ENCODE measurements around the gene CPEB3.
A peak's percentile ranks its signal among the peaks of the same experiment; 100 is the strongest.
"Not testable (repeated sequence)": the region's sequence is repeated elsewhere in the genome, so short reads cannot be mapped to it uniquely, and the experiment has no call there.

CPEB3 gene

GRCh38 chr10:92290837-92291615 is at the start of gene CPEB3, which contains the start of gene MARCHF5:
TSS of gene CPEB3 (minus strand) at chr10:92291078. CDS start at chr10:92240350, 50,728 bp downstream.
TSS of gene MARCHF5 (plus strand) at chr10:92291167. CDS start at chr10:92291495, 328 bp downstream.
- DNase-seq (ENCODE audit: low read depth, low spot score) = peak; percentile 86

DNA sequence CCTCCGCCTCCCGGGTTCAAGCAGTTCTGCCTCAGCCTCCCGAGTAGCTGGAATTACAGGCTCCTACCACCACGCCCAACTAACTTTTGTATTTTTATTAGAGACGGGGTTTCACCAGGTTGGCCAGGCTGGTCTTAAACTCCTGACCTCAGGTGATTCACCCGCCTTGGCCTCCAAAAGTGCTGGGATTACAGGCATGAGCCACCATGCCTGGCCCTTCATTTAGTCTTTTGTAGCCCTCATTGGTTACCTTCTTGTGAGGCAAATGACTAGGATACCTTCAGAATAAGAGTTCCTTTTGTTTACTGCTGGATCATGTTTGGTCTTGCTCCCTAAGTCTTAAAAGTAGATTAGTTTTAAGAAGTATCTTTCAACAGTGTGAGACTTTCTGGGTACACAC is 39.0 kb upstream of the CPEB3 start:
- not testable (repeated sequence) for DNase-seq (ENCODE audit: low read depth, low spot score)

GRCh38 chr10:92328993-92329392 is 38.1 kb upstream of the CPEB3 start:
- DNase-seq (ENCODE audit: low read depth, low spot score) = no peak

DNA sequence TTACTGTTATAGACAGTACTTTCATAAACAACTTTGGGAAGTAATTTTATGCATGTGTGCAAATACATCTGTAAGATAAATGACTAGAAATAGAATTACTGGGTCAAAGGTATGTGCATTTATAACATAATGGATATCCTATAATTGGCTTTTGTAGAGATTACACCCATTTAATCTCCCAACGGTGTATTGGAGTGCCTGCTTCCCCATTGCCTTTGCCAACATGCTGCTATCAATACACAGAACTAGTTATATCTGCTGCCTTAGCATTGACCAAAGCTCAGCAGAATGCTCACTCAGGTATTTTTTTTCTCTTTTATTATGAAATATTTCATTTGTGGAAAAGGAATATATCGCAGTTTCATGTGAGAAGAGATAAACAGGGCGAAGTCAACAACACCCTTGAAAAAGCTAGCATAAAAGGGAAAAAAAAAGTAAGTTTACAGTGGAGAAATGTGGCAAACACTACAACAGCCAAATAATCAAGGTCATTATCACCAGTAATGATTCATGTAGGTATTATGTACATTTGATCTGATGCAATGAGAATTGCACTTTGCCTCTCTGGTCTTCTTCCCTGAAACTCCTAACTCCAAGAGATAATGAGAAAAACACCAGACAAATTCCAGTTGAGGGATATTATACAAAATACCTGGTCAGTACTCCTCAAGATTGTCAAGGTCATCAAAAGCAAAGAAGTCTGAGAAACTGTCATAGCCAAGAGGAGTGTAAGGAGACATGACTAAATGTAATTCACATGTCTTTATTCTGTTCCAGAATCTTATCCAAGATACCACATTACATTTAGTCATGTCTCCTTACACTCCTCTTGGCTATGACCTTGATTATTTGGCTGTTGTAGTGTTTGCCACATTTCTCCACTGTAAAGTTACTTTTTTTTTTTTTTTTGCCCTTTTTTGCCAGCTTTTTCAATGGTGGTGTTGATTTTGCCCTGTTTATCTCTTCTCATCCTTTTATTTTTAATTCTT is 36.9 kb upstream of the CPEB3 start:
- DNase-seq (ENCODE audit: low read depth, low spot score) = no peak

- DNase-seq (ENCODE audit: low read depth, low spot score) = no peak
Observed at GRCh38 chr10:92323079-92323478, 32.2 kb upstream of the CPEB3 start.

DNA sequence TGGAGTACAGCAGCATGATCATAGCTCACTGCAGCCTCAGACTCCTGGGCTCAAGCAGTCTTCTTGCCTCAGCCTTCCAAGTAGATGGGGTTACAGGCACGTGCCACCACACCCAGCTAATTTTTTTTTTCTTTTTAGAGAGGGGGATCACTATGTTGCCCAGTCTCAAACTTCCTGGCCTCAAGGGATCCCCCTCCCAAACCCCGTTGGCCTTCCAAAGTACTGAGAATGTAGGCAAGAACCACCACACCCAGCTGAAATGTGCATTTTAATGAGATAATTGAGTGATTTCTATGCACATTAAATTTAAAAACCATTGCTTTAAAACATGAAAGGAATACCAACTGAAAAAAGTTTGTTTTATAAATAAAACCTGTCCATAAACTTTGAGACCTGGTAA is 25.7 kb upstream of the CPEB3 start:
- DNase-seq (ENCODE audit: low read depth, low spot score) = no peak

DNA sequence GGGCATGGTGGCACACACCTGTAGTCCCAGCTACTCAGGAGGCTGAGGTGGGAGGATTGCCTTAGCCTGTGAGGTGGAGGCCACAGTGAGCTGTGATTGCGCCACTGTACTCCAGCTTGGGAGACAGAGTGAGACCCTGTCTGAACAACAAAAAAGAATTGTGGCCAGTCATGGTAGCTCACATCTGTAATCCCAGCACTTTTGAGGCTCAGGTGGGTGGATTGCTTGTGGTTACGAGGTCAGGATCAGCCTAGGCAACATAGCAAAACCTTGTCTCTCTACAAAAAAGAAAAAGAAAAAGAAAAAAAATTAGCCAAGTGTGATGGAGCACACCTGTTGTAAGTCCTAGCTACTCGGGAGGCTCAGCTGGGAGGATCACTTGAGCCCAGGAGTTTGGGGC is 22.9 kb upstream of the CPEB3 start:
- DNase-seq (ENCODE audit: low read depth, low spot score) = no peak

- no peak for DNase-seq (ENCODE audit: low read depth, low spot score)
Observed at GRCh38 chr10:92309272-92309671, 18.4 kb upstream of the CPEB3 start.

DNA sequence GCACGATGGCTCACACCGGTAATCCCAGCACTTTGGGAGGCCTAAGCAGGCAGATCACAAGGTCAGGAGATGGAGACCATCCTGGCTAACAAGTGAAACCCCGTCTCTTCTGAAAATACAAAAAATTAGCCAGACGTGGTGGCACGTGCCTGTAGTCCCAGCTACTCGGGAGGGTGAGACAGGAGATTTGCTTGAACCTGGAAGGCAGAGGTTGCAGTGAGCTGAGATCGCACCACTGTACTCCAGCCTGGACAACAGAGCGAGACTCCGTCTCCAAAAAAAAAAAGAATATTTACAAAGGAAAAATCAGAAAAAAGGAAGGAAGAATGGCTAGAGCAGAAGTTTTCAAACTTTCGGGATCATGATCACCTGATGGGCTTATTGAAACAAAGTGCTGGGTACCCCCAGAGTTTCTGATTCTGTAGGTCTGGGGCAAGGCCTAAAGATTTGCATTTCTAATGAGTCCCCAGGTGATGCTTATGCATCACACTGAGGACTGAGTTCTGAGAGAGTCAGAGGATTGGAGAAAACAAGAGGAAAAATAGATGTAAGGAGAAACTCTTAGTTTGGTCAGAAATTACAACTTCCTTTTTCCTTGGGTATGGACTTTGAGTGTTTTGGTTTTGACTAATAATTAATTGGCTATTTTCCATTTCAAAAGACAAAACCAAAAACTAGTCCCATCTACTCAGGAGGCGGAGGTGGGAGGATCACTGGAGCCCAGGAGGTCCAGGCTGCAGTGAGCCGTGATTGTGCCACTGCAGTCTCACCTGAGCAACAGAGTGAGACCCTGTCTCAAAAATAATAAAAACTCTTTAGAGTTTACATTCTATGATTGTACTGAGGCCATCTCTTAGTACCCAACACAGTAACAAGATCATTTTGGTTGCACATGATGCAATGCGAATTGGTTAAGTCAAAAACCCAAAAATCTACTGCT is 14.5 kb upstream of the CPEB3 start:
- DNase-seq (ENCODE audit: low read depth, low spot score) = no peak

DNA sequence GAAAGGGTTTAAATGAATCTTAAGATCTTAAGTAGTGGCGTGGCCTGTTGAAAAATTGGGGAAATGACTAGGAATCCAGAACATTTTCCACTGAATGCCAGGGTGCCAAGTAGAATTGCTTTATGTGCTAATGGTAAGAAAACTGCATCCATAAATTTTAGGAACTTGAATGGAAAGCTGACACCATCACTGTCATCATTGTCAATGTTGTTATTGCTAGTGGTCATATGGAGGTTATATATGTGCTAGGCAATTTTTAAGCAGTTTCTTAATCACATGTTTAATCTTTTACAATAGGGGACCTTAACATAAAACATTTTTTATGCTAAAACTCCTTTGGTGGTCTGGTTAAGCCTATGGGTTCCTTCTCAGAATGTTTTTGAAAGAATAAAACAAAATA is 13.2 kb upstream of the CPEB3 start:
- DNase-seq (ENCODE audit: low read depth, low spot score) = no peak

- no peak for DNase-seq (ENCODE audit: low read depth, low spot score)
Observed at GRCh38 chr10:92303096-92303495, 12.2 kb upstream of the CPEB3 start.

- DNase-seq (ENCODE audit: low read depth, low spot score) = no peak
Observed at GRCh38 chr10:92298487-92298886, 7.6 kb upstream of the CPEB3 start.

DNA sequence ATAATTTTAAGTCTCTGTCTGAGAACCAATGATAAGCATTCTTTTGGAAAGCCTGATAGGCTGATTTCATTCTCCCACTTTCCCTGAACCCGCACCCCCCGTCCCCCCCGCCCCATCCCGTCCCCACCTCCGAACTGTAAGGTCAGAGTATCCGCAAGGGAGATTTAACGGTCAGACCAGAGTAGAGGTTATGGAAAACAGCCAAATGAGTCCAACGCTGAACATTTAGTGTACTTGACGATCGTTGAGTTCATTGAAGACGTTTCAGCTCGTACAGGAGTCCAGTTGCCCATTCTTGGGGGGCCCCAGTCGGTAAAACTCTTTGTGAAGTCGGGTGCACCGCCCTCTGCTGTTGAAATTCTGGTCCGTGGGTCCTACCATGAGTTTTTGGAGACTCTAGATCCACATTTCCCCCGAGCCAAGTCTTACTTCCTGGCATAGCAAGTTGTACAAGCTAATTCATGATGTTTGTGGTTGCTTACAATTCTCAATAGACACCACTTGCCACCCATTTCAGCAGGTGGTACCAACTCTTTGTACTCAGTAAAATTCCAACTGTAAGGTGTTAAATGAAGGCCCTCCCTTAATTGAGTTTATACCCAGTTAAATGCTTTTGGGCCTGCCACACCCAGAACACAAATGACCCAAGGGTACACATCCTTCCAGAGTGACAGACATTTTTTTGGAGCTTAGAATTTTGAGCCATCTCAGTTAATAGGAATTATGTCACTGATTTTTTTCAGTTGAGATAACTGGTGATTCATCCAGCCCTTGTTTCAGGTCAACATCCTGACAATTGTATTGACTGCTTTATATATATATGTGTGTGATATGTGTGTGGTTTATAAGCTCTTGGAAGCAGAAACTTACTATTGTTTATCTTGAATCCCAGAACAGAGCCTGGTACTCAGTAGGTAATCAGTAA is 1.3 kb upstream of the CPEB3 start:
- DNase-seq (ENCODE audit: low read depth, low spot score) = no peak

GRCh38 chr10:92291616-92291865 is 663 bp upstream of the CPEB3 start:
- no peak for DNase-seq (ENCODE audit: low read depth, low spot score)

DNA sequence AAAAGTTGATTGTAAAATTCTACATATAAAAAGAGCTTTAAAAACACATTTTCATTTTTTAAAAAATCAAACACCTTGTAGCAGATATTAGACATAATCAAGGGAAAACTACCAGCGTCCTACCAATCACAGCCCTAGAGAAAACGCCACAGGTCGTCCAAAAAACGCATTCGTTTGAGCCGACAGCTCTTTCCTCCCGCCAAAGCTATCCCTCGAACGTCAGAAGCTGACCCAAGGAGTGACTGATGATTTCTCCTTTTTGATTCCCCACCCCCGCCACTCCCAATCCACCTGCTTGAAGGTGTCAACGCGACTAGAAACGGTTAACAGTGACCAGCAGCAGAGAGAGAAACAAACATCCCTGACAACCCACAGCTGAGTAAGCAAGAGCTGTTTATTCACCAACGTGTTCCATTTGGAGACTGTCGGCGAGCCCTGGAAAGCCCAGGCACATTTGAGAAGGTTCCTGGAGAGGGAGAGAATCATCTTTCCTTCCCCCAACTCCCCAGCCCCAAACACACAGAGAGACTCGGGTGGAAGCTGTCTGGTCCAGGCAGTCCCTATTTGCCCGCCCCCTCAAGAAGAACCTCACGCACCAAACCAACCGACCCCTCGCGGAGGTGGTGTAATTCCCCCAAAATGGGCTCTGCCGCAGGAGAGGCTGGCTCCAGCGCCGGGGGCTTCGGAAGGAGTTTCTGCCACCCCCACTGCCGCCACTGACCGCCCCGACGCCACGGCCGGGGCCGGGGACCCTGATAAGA is 622 bp downstream of the CPEB3 start:
- DNase-seq (ENCODE audit: low read depth, low spot score) = no peak

DNA sequence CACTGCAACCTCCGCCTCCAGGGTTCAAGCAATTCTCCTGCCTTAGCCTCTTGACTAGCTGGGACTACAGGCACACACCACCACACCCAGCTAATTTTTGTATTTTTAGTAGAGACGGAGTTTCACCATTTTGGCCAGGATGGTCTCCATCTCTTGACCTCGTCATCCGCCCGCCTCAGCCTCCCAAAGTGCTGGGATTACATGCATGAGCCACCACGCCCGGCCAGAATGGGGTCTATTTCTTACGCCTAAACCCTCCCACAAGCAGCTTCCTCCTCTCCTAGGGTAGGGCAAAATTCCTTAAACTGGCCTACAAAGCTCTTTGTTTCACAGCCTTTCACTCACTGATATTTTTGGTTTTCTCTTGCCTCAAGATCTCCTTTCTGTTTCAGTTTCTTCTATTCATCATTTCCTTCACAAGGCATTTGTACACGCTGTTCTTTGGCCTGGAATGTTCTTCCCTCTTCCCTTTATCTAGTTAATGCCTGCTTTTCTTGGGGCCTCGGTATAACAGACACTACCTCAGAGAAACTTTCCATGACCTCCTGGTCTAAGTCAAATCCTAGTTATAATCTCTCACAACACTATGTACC is 6.7 kb downstream of the CPEB3 start:
- DNase-seq (ENCODE audit: low read depth, low spot score) = no peak

DNA sequence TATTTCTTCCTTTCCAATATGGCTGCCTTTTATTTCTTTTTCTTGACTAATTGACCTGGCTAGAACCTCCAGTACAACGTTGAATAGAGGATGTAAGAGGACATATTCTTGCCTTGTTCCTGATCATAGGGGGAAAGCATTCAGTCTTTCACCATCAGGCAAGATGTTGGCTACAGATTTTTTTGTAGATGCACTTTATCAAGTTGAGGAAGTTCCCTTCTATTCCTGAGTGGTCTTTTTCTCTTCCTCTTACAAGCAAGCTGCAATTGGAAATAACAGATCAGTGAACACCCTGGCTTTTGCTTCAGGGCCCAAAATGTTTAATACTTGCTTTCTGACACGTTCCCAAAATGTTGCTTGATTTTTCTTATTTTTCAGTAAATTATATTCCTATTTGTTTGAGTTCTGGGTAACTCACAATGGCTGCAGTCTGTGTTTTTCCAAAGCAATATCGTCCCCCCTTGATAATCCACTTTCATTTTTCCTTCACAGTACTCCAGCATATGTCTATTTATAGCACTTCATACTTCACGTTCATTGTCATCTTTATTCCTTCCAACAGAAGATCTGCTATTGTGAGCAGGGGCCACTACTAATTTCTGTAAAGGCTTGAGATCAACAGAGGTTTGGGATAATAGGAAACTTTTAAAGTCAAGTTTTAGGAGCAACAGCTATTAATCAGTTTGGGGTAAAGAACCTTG is 11.7 kb downstream of the CPEB3 start:
- DNase-seq (ENCODE audit: low read depth, low spot score) = no peak

- DNase-seq (ENCODE audit: low read depth, low spot score) = no peak
Observed at GRCh38 chr10:92274071-92274470, 16.8 kb downstream of the CPEB3 start.

DNA sequence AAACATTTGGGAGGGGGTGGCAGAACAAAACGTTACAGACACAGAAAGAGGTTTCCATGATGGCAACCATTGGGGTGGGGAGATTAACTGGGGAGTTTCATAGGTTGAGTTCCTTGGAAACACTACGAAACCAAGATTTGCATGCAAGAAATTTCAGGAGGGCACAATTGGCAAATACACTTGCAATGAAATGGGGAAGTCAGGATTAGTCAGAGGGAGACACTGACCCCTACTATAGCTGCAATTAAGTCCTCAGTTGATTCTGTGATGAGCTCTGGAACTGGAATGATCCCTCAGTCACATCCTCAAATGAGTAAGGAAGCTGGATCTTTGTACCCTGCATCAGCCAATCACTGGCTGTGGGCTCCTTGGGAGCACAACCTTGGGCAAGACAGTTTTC is 22.1 kb downstream of the CPEB3 start:
- DNase-seq (ENCODE audit: low read depth, low spot score) = no peak

All from brain pericyte (primary cell).